ENCODE data around the gene MYO1D. TPM values are rescaled to one million over a fixed set of nuclear protein-coding genes. Genes with fewer than 3 reads are reported as not detected.

Gene MYO1D
- total RNA-seq, 1 experiment from 2014 or later: 35.7 TPM

- H3K4me3 ChIP-seq (replicated peaks in 1 of 2; ENCODE audit: low read depth in 1 of 2, low read length in 2 of 2): no peak overlapping the region
- H3K27me3 ChIP-seq (ENCODE audit: insufficient read depth, low read length): no peaks in the 10 kb centered on the region
- H3K4me1 ChIP-seq (ENCODE audit: control insufficient read depth in 1 of 2, insufficient read depth in 2 of 2, low read length in 2 of 2): no peaks in the 10 kb centered on the region
- peaks cover 69% of the 10 kb centered on the region for H3K79me2 ChIP-seq (ENCODE audit: insufficient read depth, low read length)
- H2AFZ ChIP-seq (ENCODE audit: low read depth, low read length, poor library complexity, severe bottlenecking): no peak overlapping the region
- TF ChIP-seq SRF (IDR thresholded peaks at IDR 0.05; ENCODE audit: low read depth) (no peak), ZFX (IDR thresholded peaks at IDR 0.05) (no peak), EGR1 (IDR thresholded peaks at IDR 0.05; ENCODE audit: low read depth) (no peak), ZNF274 (IDR thresholded peaks at IDR 0.05; ENCODE audit: low read depth, low read length) (no peak), ATF3 (IDR thresholded peaks at IDR 0.05) (no peak), TCF7L2 (IDR thresholded peaks at IDR 0.05; ENCODE audit: borderline replicate concordance, extremely low read depth, insufficient read depth, insufficient read length) (no peak), EZH2 (IDR thresholded peaks at IDR 0.05) (no peak), SIN3A (IDR thresholded peaks at IDR 0.05; ENCODE audit: low read depth) (no peak), ELF1 (IDR thresholded peaks at IDR 0.05; ENCODE audit: borderline replicate concordance, low read depth) (no peak), CBX3 (IDR thresholded peaks at IDR 0.05; ENCODE audit: low read depth) (no peak), CEBPB (IDR thresholded peaks at IDR 0.05; ENCODE audit: low read depth) (no peak)
- TF ChIP-seq, protein P1, sequence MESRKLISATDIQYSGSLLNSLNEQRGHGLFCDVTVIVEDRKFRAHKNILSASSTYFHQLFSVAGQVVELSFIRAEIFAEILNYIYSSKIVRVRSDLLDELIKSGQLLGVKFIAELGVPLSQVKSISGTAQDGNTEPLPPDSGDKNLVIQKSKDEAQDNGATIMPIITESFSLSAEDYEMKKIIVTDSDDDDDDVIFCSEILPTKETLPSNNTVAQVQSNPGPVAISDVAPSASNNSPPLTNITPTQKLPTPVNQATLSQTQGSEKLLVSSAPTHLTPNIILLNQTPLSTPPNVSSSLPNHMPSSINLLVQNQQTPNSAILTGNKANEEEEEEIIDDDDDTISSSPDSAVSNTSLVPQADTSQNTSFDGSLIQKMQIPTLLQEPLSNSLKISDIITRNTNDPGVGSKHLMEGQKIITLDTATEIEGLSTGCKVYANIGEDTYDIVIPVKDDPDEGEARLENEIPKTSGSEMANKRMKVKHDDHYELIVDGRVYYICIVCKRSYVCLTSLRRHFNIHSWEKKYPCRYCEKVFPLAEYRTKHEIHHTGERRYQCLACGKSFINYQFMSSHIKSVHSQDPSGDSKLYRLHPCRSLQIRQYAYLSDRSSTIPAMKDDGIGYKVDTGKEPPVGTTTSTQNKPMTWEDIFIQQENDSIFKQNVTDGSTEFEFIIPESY (IDR thresholded peaks at IDR 0.05; ENCODE audit: extremely low read depth, insufficient replicate concordance, low read length): no peak
- TF ChIP-seq, protein P2, sequence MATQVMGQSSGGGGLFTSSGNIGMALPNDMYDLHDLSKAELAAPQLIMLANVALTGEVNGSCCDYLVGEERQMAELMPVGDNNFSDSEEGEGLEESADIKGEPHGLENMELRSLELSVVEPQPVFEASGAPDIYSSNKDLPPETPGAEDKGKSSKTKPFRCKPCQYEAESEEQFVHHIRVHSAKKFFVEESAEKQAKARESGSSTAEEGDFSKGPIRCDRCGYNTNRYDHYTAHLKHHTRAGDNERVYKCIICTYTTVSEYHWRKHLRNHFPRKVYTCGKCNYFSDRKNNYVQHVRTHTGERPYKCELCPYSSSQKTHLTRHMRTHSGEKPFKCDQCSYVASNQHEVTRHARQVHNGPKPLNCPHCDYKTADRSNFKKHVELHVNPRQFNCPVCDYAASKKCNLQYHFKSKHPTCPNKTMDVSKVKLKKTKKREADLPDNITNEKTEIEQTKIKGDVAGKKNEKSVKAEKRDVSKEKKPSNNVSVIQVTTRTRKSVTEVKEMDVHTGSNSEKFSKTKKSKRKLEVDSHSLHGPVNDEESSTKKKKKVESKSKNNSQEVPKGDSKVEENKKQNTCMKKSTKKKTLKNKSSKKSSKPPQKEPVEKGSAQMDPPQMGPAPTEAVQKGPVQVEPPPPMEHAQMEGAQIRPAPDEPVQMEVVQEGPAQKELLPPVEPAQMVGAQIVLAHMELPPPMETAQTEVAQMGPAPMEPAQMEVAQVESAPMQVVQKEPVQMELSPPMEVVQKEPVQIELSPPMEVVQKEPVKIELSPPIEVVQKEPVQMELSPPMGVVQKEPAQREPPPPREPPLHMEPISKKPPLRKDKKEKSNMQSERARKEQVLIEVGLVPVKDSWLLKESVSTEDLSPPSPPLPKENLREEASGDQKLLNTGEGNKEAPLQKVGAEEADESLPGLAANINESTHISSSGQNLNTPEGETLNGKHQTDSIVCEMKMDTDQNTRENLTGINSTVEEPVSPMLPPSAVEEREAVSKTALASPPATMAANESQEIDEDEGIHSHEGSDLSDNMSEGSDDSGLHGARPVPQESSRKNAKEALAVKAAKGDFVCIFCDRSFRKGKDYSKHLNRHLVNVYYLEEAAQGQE (IDR thresholded peaks at IDR 0.05; ENCODE audit: low read depth): no peak
- ATAC-seq: no peak
- BruUV-seq (replicated peaks): no TSS peak
- DNase-seq (ENCODE audit: low read depth, low spot score): no peak
- H3K9ac ChIP-seq (ENCODE audit: low read length): no peak overlapping the region
- no peak overlapping the region for H3K27ac ChIP-seq (ENCODE audit: low read depth, low read length)
- no peaks in the 10 kb centered on the region for H3K9me2 ChIP-seq (ENCODE audit: insufficient read depth)
- CTCF ChIA-PET: interaction anchor here (0.9 to 2.2 kb wide), 3 partner anchors 10 to 28 kb away, joined by 3 to 13 read pairs (median 5); partner anchors contain the start of gene PSMD11
- intact Hi-C loops (cut with micrococcal nuclease): no loop called here
- RAD21 ChIA-PET (ENCODE audit: low non-redundant PET in 1 of 2, low total read pairs in 2 of 2, uncharacterized antibody in 2 of 2, unreplicated experiment in 2 of 2): no interaction called here
- no peaks in the 10 kb centered on the region for H3K9me3 ChIP-seq (ENCODE audit: control insufficient read depth in 1 of 2, insufficient read depth in 1 of 2, low read depth in 1 of 2, low read length in 2 of 2)
- peaks cover 60 to 85% of the 10 kb centered on the region in 2 experiments for H3K36me3 ChIP-seq (ENCODE audit: control insufficient read depth in 1 of 2, insufficient read depth in 2 of 2, low read length in 2 of 2)
- peaks cover 5% of the 10 kb centered on the region; the same call in 1 of the 2 replicates for H4K20me1 ChIP-seq (ENCODE audit: insufficient read depth)
- POLR2A ChIA-PET: no interaction called here
- no peak overlapping the region for H3K4me2 ChIP-seq (ENCODE audit: low read length)
These were observed 405.3 kb downstream of the MYO1D start for GRCh38 chr17:32471652-32472051.

All from HCT116 (cell line).